ENCODE results near the gene PLEKHG2. TPM values are rescaled to one million over a fixed set of nuclear protein-coding genes. Genes with fewer than 3 reads are reported as not detected.

Gene PLEKHG2
- total and polyA plus RNA-seq, 10 donors: 8.9 to 107 (median 35.2) TPM

DNA sequence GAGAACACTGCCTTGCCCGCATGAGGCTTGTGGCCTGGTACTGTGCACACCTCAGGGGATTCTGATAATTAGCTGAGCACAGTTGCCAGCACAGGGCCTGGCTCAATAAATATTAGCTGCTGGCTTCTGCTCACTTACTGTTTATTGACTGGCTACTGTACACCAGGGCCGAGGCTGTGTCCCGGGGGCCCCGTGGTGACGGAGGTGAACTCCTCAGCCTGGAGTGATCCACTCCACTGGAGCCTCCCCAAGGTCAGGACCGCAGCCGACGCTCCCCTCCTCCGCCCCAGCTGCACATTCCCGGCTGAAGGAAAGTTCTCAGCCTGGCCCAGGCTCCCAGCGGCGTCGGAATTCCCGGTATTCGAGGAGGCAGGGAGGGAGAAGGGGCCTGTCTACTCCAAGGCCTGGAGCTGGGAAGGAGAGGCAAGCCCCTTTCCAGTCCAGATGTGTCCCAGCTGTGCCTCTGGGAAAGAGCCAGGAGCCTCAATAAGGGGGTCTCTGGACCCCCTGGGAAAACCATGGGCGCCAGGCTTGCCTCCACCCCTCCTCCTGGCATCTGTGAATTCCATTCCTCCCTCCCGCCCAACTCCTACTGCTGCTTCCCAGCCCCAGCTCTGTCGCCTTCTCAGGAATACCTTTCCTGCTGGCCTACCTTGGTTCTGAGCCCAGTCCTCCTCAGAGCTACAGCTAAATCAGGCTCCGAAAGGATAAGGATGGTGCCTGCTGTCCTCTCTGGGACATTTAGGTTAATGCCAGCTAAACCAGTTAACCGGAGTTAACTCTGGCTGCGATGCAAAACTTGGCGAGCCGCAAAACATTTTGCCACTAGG is 16.0 kb downstream of the PLEKHG2 start:
- no peaks in the 10 kb centered on the region for H3K9me3 ChIP-seq
- H3K4me1 ChIP-seq: peaks cover 3 to 51% (median 26%) of the 10 kb centered on the region in 6 donors
- intact Hi-C loops (cut with DNase I; ENCODE audit: low total_unique reads): no loop called here
- peak overlapping the region in 7 of 8 donors; percentile 41 to 86 (median 67) for H3K27ac ChIP-seq
- peaks cover 0 to 49% (median 29%) of the 10 kb centered on the region in 6 donors for H3K36me3 ChIP-seq
- 30 to 48% (median 39%) methylated on average over 20 to 23 of the region's 23 CpGs for WGBS, 5 donors
- no peaks in the 10 kb centered on the region for H3K27me3 ChIP-seq (replicated peaks in 1 of 7)
- TF ChIP-seq POLR2AphosphoS5 (IDR thresholded peaks at IDR 0.05): peak; percentile 73 to 84 (median 75)
- no peak for TF ChIP-seq POLR2A (IDR thresholded peaks at IDR 0.05)
- no peak overlapping the region for H3K4me3 ChIP-seq
- peak; percentile 76 for DNase-seq

GRCh38 chr19:39430675-39431593 is 18.5 kb downstream of the PLEKHG2 start:
- H3K27me3 ChIP-seq (replicated peaks in 1 of 7): no peaks in the 10 kb centered on the region
- TF ChIP-seq, protein P1, sequence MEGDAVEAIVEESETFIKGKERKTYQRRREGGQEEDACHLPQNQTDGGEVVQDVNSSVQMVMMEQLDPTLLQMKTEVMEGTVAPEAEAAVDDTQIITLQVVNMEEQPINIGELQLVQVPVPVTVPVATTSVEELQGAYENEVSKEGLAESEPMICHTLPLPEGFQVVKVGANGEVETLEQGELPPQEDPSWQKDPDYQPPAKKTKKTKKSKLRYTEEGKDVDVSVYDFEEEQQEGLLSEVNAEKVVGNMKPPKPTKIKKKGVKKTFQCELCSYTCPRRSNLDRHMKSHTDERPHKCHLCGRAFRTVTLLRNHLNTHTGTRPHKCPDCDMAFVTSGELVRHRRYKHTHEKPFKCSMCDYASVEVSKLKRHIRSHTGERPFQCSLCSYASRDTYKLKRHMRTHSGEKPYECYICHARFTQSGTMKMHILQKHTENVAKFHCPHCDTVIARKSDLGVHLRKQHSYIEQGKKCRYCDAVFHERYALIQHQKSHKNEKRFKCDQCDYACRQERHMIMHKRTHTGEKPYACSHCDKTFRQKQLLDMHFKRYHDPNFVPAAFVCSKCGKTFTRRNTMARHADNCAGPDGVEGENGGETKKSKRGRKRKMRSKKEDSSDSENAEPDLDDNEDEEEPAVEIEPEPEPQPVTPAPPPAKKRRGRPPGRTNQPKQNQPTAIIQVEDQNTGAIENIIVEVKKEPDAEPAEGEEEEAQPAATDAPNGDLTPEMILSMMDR (IDR thresholded peaks at IDR 0.05 in 8 of 11, conservative IDR thresholded peaks at IDR 0.05 in 3 of 11): no peak
- TF ChIP-seq POLR2AphosphoS5 (IDR thresholded peaks at IDR 0.05) (peak; percentile 41 to 79 (median 53)), POLR2A (IDR thresholded peaks at IDR 0.05) (no peak)
- peaks cover 21 to 71% (median 44%) of the 10 kb centered on the region in 6 donors for H3K4me1 ChIP-seq
- 39 to 55% (median 47%) methylated on average over 22 to 25 of the region's 25 CpGs for WGBS, 5 donors
- peaks cover 0 to 40% (median 28%) of the 10 kb centered on the region in 6 donors for H3K36me3 ChIP-seq
- H3K27ac ChIP-seq: peak overlapping the region; percentile 57 to 88 (median 77)
- H3K4me3 ChIP-seq: peak overlapping the region in 1 of 8 donors; percentile 32
- H3K9me3 ChIP-seq: no peaks in the 10 kb centered on the region
- intact Hi-C loops (cut with DNase I; ENCODE audit: low total_unique reads): no loop called here
- peak; percentile 75 for DNase-seq

- intact Hi-C loops (cut with DNase I; ENCODE audit: low total_unique reads): no loop called here
- H3K4me3 ChIP-seq: peak overlapping the region in 1 of 8 donors; percentile 0
- no peak for TF ChIP-seq POLR2A (IDR thresholded peaks at IDR 0.05)
- no peak for TF ChIP-seq POLR2AphosphoS5 (IDR thresholded peaks at IDR 0.05)
- TF ChIP-seq, protein P1 (IDR thresholded peaks at IDR 0.05 in 8 of 11, conservative IDR thresholded peaks at IDR 0.05 in 3 of 11): no peak
- H3K9me3 ChIP-seq: no peaks in the 10 kb centered on the region
- 87 to 95% (median 95%) methylated on average over 8 of the region's 8 CpGs for WGBS, 5 donors
- peak; percentile 38 for DNase-seq
- no peak overlapping the region for H3K27ac ChIP-seq
- peaks cover 0 to 40% (median 28%) of the 10 kb centered on the region in 6 donors for H3K36me3 ChIP-seq
- H3K4me1 ChIP-seq: peaks cover 21 to 75% (median 53%) of the 10 kb centered on the region in 6 donors
- H3K27me3 ChIP-seq (replicated peaks in 1 of 7): no peaks in the 10 kb centered on the region
Measured at GRCh38 chr19:39432677-39433025, 20.2 kb downstream of the PLEKHG2 start.

- Histone ChIP-seq H3K27ac (peak overlapping the region in 4 of 8 donors; percentile 16 to 94 (median 56)), H3K4me1 (peaks cover 21 to 74% (median 52%) of the 10 kb centered on the region in 6 donors)
- TF ChIP-seq POLR2AphosphoS5 (IDR thresholded peaks at IDR 0.05): no peak
- TF ChIP-seq, protein P1 (IDR thresholded peaks at IDR 0.05 in 8 of 11, conservative IDR thresholded peaks at IDR 0.05 in 3 of 11): no peak
- no peak for TF ChIP-seq POLR2A (IDR thresholded peaks at IDR 0.05)
Measured at GRCh38 chr19:39433480-39434079, 21.1 kb downstream of the PLEKHG2 start.

More at GRCh38 chr19:39433480-39434079, 21.1 kb downstream of the PLEKHG2 start:
- peak; percentile 54 for DNase-seq
- Histone ChIP-seq H3K36me3 (peaks cover 0 to 40% (median 28%) of the 10 kb centered on the region in 6 donors), H3K9me3 (no peaks in the 10 kb centered on the region), H3K4me3 (peak overlapping the region in 1 of 8 donors; percentile 92), H3K27me3 (replicated peaks in 1 of 7) (no peaks in the 10 kb centered on the region)
- intact Hi-C loops (cut with DNase I; ENCODE audit: low total_unique reads): no loop called here
- 90 to 98% (median 95%) methylated on average over 7 to 8 of the region's 8 CpGs for WGBS, 5 donors

All from spleen (tissue), 11 donors.